HEK293 (cell line): ENCODE data around the gene PTCHD4.

Experiments
- CTCF ChIA-PET: fragments of 350-600 bp; formaldehyde crosslinking; extraction: SDS; loops from one replicate; lab custom pipeline; 2021; ENCODE audit warnings: antibody characterized with exemption; lab: Yijun Ruan, JAX
- POLR2A ChIA-PET: fragments of 300-600 bp; formaldehyde crosslinking; extraction: SDS; loops from one replicate; lab custom pipeline; 2020; ENCODE audit warnings: antibody characterized with exemption, inconsistent platforms; lab: Yijun Ruan, JAX
- H3K27ac ChIP-seq: fragments of 200-500 bp; sonication (Bioruptor generic); 2 replicates; pipeline ENCODE4 v1.5.1; 2014; ENCODE audit warnings: low read depth, low read length, control low read depth, inconsistent platforms; ENCODE audit errors: extremely low read depth
- H3K36me3 ChIP-seq, 2 experiments: fragments of 200-500 bp in 1 of 2; sonication (Bioruptor generic) in 1 of 2; 1 replicate in 1 of 2; 2 replicates in 1 of 2; pipeline ENCODE4 v1.5.1; 2014 to 2017; ENCODE audit warnings: inconsistent platforms in 2 of 2, low read length in 2 of 2; ENCODE audit not compliant: control insufficient read depth in 2 of 2, insufficient read depth in 1 of 2
- H3K4me1 ChIP-seq: fragments of 200-500 bp; sonication (Bioruptor generic); 2 replicates; pipeline ENCODE4 v1.5.1; 2014; ENCODE audit warnings: mild to moderate bottlenecking, low read length, inconsistent platforms; ENCODE audit not compliant: control insufficient read depth, insufficient read depth
- H3K4me3 ChIP-seq: 2 replicates; pipeline ENCODE4 v1.5.1; 2011; ENCODE audit warnings: low read depth, mild to moderate bottlenecking, control low read depth, low read length, moderate library complexity
- H3K9me3 ChIP-seq: fragments of 200-500 bp; sonication (Bioruptor generic); 2 replicates; pipeline ENCODE4 v1.5.1; 2014; ENCODE audit warnings: low read depth, low read length, inconsistent platforms; ENCODE audit not compliant: control insufficient read depth, insufficient read depth
- GLIS2 ChIP-seq: fragments of 450-650 bp; formaldehyde crosslinking; IDR thresholded peaks from 2 replicates; pipeline ENCODE4 v1.5.1; 2016; ENCODE audit warnings: missing biosample characterization, missing genetic modification characterization
- SALL2 ChIP-seq: fragments of 450-650 bp; formaldehyde crosslinking; IDR thresholded peaks from 2 replicates; pipeline ENCODE4 v1.5.0; 2017; ENCODE audit warnings: missing biosample characterization, mild to moderate bottlenecking, missing genetic modification characterization, borderline replicate concordance
- SETDB1 ChIP-seq: IDR thresholded peaks from one replicate; pipeline ENCODE4 v1.6.1; 2017; ENCODE audit warnings: mild to moderate bottlenecking, low read length, moderate library complexity, mixed read lengths; ENCODE audit not compliant: insufficient read length
- SP3 ChIP-seq: fragments of 450-650 bp; formaldehyde crosslinking; IDR thresholded peaks from 2 replicates; pipeline ENCODE4 v1.5.1; 2016; ENCODE audit warnings: missing biosample characterization, missing genetic modification characterization
- TCF7L2 ChIP-seq: IDR thresholded peaks from 2 replicates; pipeline ENCODE4 v1.6.1; 2011; ENCODE audit warnings: low read depth, mild to moderate bottlenecking, inconsistent platforms, low read length, moderate library complexity, borderline replicate concordance
- WT1 ChIP-seq: fragments of 450-650 bp; formaldehyde crosslinking; IDR thresholded peaks from 2 replicates; pipeline ENCODE4 v1.5.1; 2016; ENCODE audit warnings: missing biosample characterization, missing genetic modification characterization
- YY1 ChIP-seq: fragments of 450-650 bp; formaldehyde crosslinking; IDR thresholded peaks from 2 replicates; pipeline ENCODE4 v1.5.1; 2018; ENCODE audit warnings: missing biosample characterization, missing genetic modification characterization
- YY2 ChIP-seq: fragments of 450-650 bp; formaldehyde crosslinking; IDR thresholded peaks from 2 replicates; pipeline ENCODE4 v1.5.1; 2016; ENCODE audit warnings: missing biosample characterization, missing genetic modification characterization
- ZBTB20 ChIP-seq: fragments of 450-650 bp; formaldehyde crosslinking; IDR thresholded peaks from 2 replicates; pipeline ENCODE4 v1.5.1; 2016; ENCODE audit warnings: missing biosample characterization, missing genetic modification characterization
- ZFP69B ChIP-seq: fragments of 450-650 bp; formaldehyde crosslinking; IDR thresholded peaks from 2 replicates; pipeline ENCODE4 v1.5.1; 2016; ENCODE audit warnings: missing biosample characterization, missing genetic modification characterization
- ZNF10 ChIP-seq: fragments of 450-650 bp; formaldehyde crosslinking; IDR thresholded peaks from 2 replicates; pipeline ENCODE4 v1.5.1; 2017; ENCODE audit warnings: missing biosample characterization, missing genetic modification characterization
- ZNF112 ChIP-seq: fragments of 450-650 bp; formaldehyde crosslinking; IDR thresholded peaks from 2 replicates; pipeline ENCODE4 v1.5.0; 2017; ENCODE audit warnings: missing biosample characterization, missing genetic modification characterization
- ZNF140 ChIP-seq: fragments of 450-650 bp; formaldehyde crosslinking; IDR thresholded peaks from 2 replicates; pipeline ENCODE4 v1.5.1; 2016; ENCODE audit warnings: missing biosample characterization, missing genetic modification characterization
- ZNF146 ChIP-seq: fragments of 450-650 bp; formaldehyde crosslinking; IDR thresholded peaks from 2 replicates; pipeline ENCODE4 v1.5.1; 2016; ENCODE audit warnings: missing biosample characterization, missing genetic modification characterization
- ZNF221 ChIP-seq: fragments of 450-650 bp; formaldehyde crosslinking; IDR thresholded peaks from 2 replicates; pipeline ENCODE4 v1.5.1; 2017; ENCODE audit warnings: missing biosample characterization, missing genetic modification characterization, borderline replicate concordance
- ZNF223 ChIP-seq: fragments of 450-650 bp; formaldehyde crosslinking; IDR thresholded peaks from 2 replicates; pipeline ENCODE4 v1.5.1; 2016; ENCODE audit warnings: missing biosample characterization, missing genetic modification characterization
- ZNF335 ChIP-seq: fragments of 450-650 bp; formaldehyde crosslinking; conservative IDR thresholded peaks from 2 replicates; pipeline ENCODE4 v1.5.1; 2016; ENCODE audit warnings: missing biosample characterization, missing genetic modification characterization
- ZNF560 ChIP-seq: fragments of 450-650 bp; formaldehyde crosslinking; IDR thresholded peaks from 2 replicates; pipeline ENCODE4 v1.5.1; 2017; ENCODE audit warnings: missing biosample characterization, missing genetic modification characterization, borderline replicate concordance
- ZNF596 ChIP-seq: fragments of 450-650 bp; IDR thresholded peaks from 2 replicates; pipeline ENCODE4 v1.5.0; 2018; ENCODE audit warnings: missing biosample characterization, mild to moderate bottlenecking, missing genetic modification characterization, moderate library complexity
- ZNF791 ChIP-seq: fragments of 450-650 bp; formaldehyde crosslinking; IDR thresholded peaks from 2 replicates; pipeline ENCODE4 v1.5.1; 2016; ENCODE audit warnings: missing biosample characterization, missing genetic modification characterization
- TF ChIP-seq, protein P1 (sequence below): fragments of 450-650 bp; formaldehyde crosslinking; IDR thresholded peaks from 2 replicates; pipeline ENCODE4 v1.5.1; 2016; ENCODE audit warnings: missing biosample characterization, missing genetic modification characterization, borderline replicate concordance
- TF ChIP-seq, protein P2 (sequence below): fragments of 450-650 bp; formaldehyde crosslinking; IDR thresholded peaks from 2 replicates; pipeline ENCODE4 v1.5.1; 2016; ENCODE audit warnings: missing biosample characterization, missing genetic modification characterization
- TF ChIP-seq, protein P3 (sequence below): fragments of 450-650 bp; formaldehyde crosslinking; IDR thresholded peaks from 2 replicates; pipeline ENCODE4 v1.5.1; 2016; ENCODE audit warnings: missing biosample characterization, missing genetic modification characterization
- TF ChIP-seq, protein P4 (sequence below): fragments of 450-650 bp; formaldehyde crosslinking; optimal IDR thresholded peaks from 2 replicates; pipeline ENCODE3; 2016; ENCODE audit warnings: missing biosample characterization, mild to moderate bottlenecking, missing genetic modification characterization
- TF ChIP-seq, protein P5 (sequence below): fragments of 450-650 bp; formaldehyde crosslinking; IDR thresholded peaks from 2 replicates; pipeline ENCODE4 v1.5.1; 2016; ENCODE audit warnings: missing biosample characterization, missing genetic modification characterization
- TF ChIP-seq, protein P6 (sequence below): fragments of 450-650 bp; formaldehyde crosslinking; IDR thresholded peaks from 2 replicates; pipeline ENCODE4 v1.5.1; 2016; ENCODE audit warnings: missing biosample characterization, missing genetic modification characterization, low read depth

PTCHD4 gene

DNA sequence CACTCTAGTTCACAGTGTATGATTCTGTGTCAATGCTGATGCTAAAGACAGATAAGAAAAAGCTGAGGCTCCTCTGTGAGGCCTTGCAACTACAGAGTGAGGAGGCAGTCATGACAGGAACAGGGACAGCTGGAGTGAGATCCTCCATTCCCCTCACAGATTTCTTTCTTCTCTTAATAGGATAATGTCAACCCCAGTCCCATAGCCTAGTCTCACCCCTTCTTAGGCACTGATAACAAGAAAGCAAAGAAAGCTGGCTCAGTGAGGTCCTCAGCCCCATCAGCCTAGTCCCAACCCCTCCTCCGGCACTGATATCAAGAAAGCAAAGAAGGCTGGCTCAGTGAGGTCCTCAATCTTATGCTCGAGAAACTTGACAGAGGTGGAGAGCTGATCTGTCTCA lies 2.1 kb upstream of the PTCHD4 start:
- POLR2A ChIA-PET: no interaction called here
- Histone ChIP-seq H3K4me1 (no peaks in the 10 kb centered on the region), H3K4me3 (no peak overlapping the region), H3K9me3 (no peaks in the 10 kb centered on the region), H3K27ac (no peak overlapping the region), H3K36me3 (no peaks in the 10 kb centered on the region)
- TF ChIP-seq ZBTB20 (no peak), ZNF10 (tag by site-specific recombination) (no peak), ZNF791 (no peak), ZNF221 (tag by site-specific recombination) (no peak), YY2 (tag by site-specific recombination) (no peak), ZNF335 (tag by site-specific recombination) (no peak), ZNF112 (tag by site-specific recombination) (no peak), TCF7L2 (no peak), SP3 (tag by site-specific recombination) (no peak)
- TF ChIP-seq, protein P1, sequence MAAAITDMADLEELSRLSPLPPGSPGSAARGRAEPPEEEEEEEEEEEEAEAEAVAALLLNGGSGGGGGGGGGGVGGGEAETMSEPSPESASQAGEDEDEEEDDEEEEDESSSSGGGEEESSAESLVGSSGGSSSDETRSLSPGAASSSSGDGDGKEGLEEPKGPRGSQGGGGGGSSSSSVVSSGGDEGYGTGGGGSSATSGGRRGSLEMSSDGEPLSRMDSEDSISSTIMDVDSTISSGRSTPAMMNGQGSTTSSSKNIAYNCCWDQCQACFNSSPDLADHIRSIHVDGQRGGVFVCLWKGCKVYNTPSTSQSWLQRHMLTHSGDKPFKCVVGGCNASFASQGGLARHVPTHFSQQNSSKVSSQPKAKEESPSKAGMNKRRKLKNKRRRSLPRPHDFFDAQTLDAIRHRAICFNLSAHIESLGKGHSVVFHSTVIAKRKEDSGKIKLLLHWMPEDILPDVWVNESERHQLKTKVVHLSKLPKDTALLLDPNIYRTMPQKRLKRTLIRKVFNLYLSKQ (tag by site-specific recombination): no peak
- TF ChIP-seq, protein P2, sequence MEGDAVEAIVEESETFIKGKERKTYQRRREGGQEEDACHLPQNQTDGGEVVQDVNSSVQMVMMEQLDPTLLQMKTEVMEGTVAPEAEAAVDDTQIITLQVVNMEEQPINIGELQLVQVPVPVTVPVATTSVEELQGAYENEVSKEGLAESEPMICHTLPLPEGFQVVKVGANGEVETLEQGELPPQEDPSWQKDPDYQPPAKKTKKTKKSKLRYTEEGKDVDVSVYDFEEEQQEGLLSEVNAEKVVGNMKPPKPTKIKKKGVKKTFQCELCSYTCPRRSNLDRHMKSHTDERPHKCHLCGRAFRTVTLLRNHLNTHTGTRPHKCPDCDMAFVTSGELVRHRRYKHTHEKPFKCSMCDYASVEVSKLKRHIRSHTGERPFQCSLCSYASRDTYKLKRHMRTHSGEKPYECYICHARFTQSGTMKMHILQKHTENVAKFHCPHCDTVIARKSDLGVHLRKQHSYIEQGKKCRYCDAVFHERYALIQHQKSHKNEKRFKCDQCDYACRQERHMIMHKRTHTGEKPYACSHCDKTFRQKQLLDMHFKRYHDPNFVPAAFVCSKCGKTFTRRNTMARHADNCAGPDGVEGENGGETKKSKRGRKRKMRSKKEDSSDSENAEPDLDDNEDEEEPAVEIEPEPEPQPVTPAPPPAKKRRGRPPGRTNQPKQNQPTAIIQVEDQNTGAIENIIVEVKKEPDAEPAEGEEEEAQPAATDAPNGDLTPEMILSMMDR (tag by site-specific recombination): no peak
- CTCF ChIA-PET: no interaction called here

DNA sequence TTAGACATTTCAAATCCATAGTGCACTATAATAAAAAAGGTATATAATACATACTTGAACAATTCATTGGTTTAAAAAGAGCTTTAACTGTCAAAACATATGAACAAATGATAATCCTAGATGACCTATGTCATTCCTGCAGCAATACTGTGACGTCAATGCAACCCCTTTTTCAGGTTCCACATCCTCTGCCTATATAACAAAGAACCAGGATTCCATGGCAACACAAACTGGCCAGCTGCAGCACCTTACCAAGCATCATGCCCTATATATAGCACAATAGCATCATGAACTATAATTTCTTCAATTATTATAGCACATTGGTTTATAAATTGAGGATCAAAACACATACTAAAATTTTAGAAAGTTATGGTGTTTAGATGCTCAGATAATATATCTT lies 578 bp upstream of the PTCHD4 start:
- no peak overlapping the region for H3K27ac ChIP-seq
- no peaks in the 10 kb centered on the region for H3K9me3 ChIP-seq
- TF ChIP-seq SALL2 (tag by site-specific recombination) (no peak), ZNF335 (tag by site-specific recombination) (no peak), ZNF596 (tag by site-specific recombination) (no peak), ZNF560 (tag by site-specific recombination) (no peak), GLIS2 (no peak), YY1 (tag by site-specific recombination) (no peak), ZNF146 (tag by site-specific recombination) (no peak), SETDB1 (no peak), ZNF140 (tag by site-specific recombination) (no peak), WT1 (tag by site-specific recombination) (no peak), ZFP69B (tag by site-specific recombination) (no peak), ZNF223 (tag by site-specific recombination) (no peak)
- TF ChIP-seq, protein P3, sequence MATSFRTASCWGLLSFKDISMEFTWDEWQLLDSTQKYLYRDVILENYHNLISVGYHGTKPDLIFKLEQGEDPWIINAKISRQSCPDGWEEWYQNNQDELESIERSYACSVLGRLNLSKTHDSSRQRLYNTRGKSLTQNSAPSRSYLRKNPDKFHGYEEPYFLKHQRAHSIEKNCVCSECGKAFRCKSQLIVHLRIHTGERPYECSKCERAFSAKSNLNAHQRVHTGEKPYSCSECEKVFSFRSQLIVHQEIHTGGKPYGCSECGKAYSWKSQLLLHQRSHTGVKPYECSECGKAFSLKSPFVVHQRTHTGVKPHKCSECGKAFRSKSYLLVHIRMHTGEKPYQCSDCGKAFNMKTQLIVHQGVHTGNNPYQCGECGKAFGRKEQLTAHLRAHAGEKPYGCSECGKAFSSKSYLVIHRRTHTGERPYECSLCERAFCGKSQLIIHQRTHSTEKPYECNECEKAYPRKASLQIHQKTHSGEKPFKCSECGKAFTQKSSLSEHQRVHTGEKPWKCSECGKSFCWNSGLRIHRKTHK (tag by site-specific recombination): no peak
- TF ChIP-seq, protein P4, sequence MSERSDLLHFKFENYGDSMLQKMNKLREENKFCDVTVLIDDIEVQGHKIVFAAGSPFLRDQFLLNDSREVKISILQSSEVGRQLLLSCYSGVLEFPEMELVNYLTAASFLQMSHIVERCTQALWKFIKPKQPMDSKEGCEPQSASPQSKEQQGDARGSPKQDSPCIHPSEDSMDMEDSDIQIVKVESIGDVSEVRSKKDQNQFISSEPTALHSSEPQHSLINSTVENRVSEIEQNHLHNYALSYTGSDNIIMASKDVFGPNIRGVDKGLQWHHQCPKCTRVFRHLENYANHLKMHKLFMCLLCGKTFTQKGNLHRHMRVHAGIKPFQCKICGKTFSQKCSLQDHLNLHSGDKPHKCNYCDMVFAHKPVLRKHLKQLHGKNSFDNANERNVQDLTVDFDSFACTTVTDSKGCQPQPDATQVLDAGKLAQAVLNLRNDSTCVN (tag by site-specific recombination): no peak
- TF ChIP-seq, protein P5, sequence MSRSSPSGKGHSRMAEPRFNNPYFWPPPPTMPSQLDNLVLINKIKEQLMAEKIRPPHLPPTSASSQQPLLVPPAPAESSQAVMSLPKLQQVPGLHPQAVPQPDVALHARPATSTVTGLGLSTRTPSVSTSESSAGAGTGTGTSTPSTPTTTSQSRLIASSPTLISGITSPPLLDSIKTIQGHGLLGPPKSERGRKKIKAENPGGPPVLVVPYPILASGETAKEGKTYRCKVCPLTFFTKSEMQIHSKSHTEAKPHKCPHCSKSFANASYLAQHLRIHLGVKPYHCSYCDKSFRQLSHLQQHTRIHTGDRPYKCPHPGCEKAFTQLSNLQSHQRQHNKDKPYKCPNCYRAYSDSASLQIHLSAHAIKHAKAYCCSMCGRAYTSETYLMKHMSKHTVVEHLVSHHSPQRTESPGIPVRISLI: no peak
- TF ChIP-seq, protein P6, sequence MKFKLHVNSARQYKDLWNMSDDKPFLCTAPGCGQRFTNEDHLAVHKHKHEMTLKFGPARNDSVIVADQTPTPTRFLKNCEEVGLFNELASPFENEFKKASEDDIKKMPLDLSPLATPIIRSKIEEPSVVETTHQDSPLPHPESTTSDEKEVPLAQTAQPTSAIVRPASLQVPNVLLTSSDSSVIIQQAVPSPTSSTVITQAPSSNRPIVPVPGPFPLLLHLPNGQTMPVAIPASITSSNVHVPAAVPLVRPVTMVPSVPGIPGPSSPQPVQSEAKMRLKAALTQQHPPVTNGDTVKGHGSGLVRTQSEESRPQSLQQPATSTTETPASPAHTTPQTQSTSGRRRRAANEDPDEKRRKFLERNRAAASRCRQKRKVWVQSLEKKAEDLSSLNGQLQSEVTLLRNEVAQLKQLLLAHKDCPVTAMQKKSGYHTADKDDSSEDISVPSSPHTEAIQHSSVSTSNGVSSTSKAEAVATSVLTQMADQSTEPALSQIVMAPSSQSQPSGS: no peak
- no peaks in the 10 kb centered on the region for H3K36me3 ChIP-seq
- H3K4me3 ChIP-seq: no peak overlapping the region
- CTCF ChIA-PET: interaction anchor here (0.6 to 0.8 kb wide), 2 partner anchors 323 to 1081 kb away, joined by 3 read pairs; no protein-coding TSS in a partner anchor
- POLR2A ChIA-PET: no interaction called here
- no peaks in the 10 kb centered on the region for H3K4me1 ChIP-seq
